OCI-LY1 (cell line): ENCODE measurements around the gene TMEM11.

Experiments
- CTCF ChIP-seq: fragments of 200-600 bp; sonication (generic), shearing (Covaris generic); IDR thresholded peaks from 2 replicates; pipeline ENCODE4 v1.5.1; 2017; ENCODE audit warnings: mild to moderate bottlenecking, antibody characterized with exemption, low read length, moderate library complexity, mixed read lengths
- EZH2 ChIP-seq: fragments of 200-600 bp; sonication (generic), shearing (Covaris generic); IDR thresholded peaks from 2 replicates; pipeline ENCODE4 v1.8.0; 2017; ENCODE audit warnings: borderline replicate concordance, mixed run types, mild to moderate bottlenecking, antibody characterized with exemption, low read length, moderate library complexity, mixed read lengths

- TF ChIP-seq CTCF (no peak), EZH2 (no peak)
Observed at GRCh38 chr17:21252796-21253645, 39.1 kb upstream of the TMEM11 start, which contains the start of gene NATD1.
